GM19240 (cell line): Measurements from ENCODE around the gene ITPR2.
"Not testable (repeated sequence)": the region's sequence is repeated elsewhere in the genome, so short reads cannot be mapped to it uniquely, and the experiment has no call there.

Experiments used
- DNase-seq: peaks from one replicate; pipeline ENCODE4 v3.0.0; 2011; ENCODE audit warnings: low spot score; ENCODE audit not compliant: insufficient read length

Gene ITPR2

DNA sequence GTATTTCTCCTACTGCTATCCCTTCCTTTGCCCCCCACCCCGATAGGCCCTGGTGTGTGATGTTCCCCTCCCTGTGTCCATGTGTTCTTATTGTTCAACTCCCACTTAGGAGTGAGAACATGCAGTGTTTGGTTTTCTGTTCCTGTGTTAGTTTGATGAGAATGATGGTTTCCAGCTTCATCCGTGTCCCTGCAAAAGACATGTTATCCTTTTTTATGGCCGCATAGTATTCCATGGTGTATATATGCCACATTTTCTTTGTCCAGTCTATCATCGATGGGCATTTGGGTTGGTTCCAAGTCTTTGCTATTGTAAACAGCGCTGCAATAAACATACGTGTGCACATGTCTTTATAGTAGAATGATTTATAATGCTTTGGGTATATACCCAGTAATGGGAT is 522.5 kb downstream of the ITPR2 start:
- not testable (repeated sequence) for DNase-seq

DNA sequence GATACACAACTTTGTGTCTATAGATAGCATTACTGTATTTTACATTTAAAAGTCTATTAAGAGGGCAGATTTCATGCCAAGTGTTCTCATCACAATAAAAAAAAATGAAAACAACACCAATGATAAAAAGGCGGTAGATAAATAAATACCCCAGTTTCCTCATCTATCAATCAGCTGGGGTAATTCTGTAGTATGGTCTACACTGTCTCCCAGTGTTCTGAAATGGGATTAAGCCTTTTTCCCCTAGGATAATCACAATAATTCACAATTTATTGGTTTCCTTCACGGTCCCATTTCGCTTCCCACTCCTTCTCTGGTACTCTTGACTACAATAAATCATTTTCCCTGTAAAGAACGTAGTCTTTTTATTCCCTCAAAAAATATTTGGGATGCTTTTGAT is 523.4 kb downstream of the ITPR2 start:
- DNase-seq: no peak

DNA sequence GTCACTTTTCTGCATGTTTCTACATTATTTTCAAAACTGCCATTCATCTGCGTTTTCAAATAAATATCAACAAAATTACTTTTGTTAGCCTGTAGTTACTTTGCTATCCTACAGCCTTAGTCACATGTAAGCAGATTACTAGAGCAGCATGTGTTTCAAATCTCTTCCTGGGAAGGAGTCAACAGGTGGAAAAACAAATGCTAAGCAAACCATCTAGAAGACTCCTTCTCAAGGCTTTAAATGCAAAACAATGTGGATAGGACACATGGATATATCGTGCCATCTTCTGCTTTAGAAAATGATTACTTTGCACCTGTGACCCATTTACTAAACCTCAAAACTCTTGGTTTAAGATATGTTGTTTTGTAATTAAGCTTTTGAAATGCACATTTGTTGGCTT is 528.7 kb downstream of the ITPR2 start:
- no peak for DNase-seq

DNA sequence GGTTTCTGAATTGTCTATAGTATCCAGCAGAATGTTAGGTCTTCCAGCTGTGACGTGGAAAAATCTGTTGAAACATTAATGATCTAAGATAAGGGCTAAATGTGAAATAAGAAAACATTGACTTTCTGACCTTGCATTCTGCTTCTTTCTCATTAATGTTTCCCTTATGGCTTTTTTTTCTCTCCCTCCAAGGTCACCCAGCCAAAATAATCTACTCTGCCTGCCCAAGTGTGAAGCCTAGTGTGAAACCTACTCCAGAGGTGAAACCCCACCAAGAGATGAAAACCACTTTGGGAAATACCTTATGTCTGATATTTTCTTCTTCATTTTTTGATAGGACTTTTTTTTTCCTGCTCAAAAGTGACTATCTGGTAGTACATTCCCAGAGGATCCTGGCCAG is 529.6 kb downstream of the ITPR2 start:
- no peak for DNase-seq

DNA sequence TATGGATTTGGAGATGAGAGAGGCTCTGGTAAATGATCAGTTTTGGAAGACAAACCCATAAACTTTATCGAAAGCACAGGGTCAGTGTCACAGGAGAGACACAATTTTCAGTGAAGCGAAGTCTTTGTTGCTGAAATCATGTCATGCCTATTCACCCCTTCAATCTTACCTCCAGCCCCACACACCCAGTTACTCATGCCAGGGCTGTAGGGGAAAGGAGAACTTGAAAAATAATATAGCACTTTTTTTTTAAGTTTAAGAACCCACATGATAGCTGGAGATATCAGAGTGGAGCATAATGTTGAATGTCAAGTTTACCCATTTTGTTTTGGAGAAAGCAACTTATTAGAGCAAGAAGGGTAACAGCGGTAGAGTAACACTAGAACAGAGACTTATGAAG is 530.2 kb downstream of the ITPR2 start:
- no peak for DNase-seq

DNA sequence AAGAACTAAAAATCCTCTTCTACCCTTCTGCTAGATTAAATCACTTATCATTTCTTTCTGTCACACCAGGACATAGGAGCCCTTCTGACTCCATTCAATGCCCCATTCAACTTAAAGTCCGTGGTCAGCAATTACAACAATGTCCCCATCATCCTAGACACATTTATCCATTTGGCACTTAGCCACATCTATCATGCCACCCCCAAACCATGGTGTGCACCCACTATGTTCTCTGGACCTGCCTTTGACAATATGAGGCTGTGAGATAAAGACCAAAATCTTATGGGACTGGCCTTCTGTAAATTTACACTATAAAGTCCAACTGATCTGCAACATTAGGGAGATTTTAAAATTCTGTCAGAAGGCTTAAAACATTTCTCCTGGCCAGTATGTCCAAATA is 533.2 kb downstream of the ITPR2 start:
- DNase-seq: no peak

DNA sequence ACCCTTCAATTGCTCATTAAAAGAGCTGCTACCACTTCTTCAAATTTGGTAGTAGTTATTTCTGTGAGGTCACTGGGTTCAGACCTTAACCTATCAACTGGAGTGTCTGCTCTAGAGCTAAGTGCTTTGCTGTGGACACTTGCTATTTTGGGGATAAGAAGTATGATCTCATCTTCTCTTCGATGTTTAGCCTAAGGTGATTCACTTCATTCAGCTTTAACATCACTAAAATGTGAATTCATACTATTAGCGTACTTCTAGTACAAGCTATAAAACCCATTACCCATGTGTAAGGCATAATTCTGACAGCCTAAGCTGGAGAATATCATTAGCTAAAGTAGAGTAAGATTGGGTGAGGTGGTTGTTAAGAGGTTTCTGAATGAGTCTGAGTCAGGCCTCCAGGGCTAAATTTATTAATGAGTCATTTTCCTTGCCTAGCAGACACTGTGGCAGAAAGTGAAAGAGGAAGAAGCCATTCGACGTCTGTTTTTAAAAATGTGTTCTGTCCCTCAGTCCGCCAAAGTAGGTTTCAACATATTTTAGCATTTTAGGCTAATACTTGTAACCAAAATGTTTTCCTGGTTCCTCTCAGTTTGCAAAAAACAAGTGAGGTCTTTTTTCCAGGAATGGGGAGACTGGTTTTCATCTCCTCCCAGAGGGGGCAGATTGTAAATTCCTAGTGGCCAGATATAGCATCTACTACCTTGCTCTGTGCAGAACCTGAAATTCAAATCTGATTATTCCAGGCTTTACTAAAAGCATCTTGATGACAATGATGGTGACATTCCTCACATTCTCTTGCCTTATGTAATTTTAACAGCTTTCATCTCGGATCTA is 534.0 kb downstream of the ITPR2 start:
- peak; percentile 72 for DNase-seq

DNA sequence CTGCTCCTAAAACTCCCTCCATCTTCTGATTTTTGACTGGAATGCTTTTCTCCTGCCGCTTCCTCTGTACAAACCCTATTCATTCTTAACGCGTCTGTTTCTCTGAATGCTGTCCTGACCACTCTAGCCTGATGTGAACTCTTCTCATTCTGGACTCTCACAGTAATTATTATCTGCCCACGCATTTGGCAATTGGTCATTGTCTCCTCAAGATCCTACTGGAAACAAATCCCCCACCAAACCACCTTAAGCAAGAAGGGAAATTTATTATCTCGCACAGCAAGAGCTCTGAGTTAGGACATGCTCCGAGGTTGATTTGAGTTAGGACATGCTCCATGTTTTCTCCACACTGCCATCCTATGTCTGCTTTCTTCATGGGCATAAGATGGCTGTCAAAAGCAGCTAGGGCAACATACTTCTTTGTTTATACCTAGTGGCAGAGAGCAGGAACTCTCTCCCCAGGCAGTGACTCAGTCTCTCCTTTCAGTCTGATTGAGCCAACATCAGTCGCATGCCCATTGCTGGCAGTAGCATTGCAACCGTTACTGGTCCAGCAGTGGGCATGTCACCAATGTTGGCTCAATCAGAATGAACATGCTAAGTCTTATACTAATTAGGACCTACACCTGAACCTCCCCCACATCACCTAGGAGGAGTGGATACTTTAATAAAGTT is 535.5 kb downstream of the ITPR2 start:
- DNase-seq: no peak

DNA sequence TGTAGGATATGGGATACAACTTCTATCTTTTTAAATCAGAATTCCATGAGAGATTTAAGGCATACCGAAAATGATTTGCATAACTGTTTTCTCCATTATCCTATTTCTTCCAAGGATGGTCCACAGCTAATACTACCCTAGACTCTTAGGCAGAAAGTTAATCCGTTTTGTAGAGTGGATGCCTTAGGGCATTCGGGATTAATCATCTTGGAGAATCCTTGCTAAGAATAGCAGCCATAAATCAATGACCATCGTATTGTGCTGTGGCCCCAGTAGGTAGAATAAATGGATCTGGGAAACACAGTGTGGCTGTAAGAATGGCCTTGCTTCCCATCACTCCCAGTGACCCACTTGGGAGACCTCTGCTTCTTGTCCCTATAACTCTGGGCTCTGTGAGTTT is 538.0 kb downstream of the ITPR2 start:
- DNase-seq: no peak

DNA sequence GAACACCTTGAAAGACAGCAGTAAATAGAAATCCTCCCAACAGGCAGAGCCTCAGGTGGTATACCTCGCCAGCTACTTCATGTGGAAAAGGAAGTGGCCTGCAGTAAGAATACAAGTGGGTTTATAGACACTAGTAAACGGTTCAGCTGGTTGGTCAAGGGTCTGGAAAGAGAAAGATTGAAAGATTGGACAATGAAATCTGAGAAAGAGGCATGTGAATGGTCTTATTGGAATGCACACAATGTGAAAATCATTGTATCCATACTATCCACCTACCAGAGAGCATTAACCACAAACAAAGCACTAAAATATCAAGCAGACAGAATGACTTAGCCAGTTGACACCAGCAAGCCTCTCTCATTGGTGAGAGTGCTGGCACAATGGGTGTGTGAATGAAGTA is 539.4 kb downstream of the ITPR2 start:
- DNase-seq: no peak

DNA sequence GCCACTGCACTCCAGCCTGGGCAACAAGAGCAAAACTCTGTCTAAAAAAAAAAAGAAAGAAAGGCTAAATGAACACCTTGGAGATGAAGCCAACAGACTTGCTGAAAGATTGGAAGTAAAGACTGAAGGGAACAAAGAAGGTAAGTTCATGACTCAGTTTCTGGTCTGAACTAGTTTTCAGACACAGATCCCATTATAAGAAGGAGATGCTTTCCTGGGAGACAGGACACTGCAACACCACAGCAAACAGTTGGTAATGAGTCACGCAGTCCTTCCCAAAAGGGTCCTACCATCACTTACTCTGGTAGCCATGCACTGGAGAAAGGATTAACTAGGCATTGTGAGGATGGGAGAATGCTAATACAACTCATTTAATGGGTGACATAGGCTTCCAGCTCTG is 540.4 kb downstream of the ITPR2 start:
- DNase-seq: no peak

DNA sequence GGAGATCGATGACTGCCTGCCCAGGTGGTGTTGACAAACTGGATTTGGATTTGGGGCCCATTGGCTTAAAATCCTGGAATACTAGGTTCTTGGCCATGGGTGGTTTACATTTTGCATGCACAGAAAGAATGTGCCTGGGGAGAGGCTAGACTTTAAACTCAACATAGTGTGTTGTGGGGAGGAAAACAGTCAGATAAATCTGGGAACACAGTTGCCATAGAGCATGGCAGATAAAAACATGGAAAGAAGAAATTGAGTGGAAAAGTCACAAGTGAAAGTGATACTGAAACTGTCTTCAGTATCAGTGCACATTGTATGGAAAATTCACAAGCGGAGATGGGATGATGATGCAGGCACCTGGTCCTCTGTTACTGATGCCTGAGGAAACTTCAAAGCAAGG is 542.4 kb downstream of the ITPR2 start:
- no peak for DNase-seq

DNA sequence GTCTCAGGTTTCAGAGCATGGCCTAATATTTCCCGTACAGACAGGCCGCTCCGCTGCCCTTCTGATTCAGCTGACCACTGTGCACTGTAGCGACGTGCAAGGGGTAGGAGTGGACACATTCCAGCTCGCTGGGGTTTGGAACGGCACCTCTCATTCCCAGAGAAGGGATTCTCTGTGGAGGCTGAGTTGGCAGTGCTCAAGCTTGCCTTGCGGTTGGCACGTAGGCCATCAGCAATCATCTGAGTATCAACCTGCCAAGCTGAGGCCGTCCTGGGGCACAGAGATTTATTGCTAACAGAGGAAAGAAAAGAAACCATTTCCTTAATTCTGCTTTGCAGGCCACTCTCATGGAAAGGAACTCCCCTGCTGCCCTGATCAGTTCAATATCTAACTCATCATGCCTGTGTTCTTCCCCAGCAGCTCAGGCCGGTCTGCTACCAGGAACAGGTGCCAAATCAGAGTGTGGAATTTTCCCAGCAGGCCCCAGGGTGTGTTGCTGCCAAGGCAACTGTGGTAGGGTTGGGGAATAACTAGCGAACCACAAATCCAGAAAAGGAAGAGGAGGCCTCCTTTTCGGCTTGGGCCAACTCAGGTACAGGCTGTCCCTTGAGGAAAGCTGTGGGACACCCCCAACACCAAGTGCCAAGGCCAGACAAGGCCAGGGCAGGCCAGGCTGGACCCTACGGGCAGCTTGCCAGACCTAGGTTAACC is 545.2 kb downstream of the ITPR2 start:
- no peak for DNase-seq
